Stimulated activated CD4-positive, alpha-beta T cell treated with anti-CD3 and anti-CD28 coated beads, Interleukin-2, amount 100 ng/mL, for 24 hours (primary cell): ENCODE measurements around the gene ZNF862.

Experiments
- DNase-seq, 2 donors: peaks; one replicate each; pipeline ENCODE4 v3.0.0-alpha.2; 2020

ZNF862 gene

GRCh38 chr7:149867762-149868622 is 29.8 kb downstream of the ZNF862 start:
- DNase-seq, result no peak

- no peak for DNase-seq
Observed at GRCh38 chr7:149868623-149869290, 30.6 kb downstream of the ZNF862 start.

- DNase-seq, result peak in 1 of 2 donors; percentile 17
Observed at GRCh38 chr7:149869291-149869650, 31.1 kb downstream of the ZNF862 start.

- peak in 1 of 2 donors; percentile 33 for DNase-seq
Observed at GRCh38 chr7:149869867-149870266, 31.7 kb downstream of the ZNF862 start.

- DNase-seq, result no peak
Observed at GRCh38 chr7:149870274-149870673, 32.1 kb downstream of the ZNF862 start.

- peak; percentile 41 to 47 for DNase-seq
Observed at GRCh38 chr7:149870701-149871483, 32.7 kb downstream of the ZNF862 start.

- no peak for DNase-seq
Observed at GRCh38 chr7:149871576-149871975, 33.4 kb downstream of the ZNF862 start.

GRCh38 chr7:149872419-149873073 is 34.4 kb downstream of the ZNF862 start:
- peak; percentile 35 to 56 for DNase-seq

- DNase-seq, result peak; percentile 93 to 96
Observed at GRCh38 chr7:149873074-149873969, 35.1 kb downstream of the ZNF862 start, which contains the start of gene ATP6V0E2. TSS of gene ATP6V0E2 (plus strand) at chr7:149873969. CDS start at chr7:149874066, 97 bp downstream.

- no peak for DNase-seq
Observed at GRCh38 chr7:149873970-149874643, 35.9 kb downstream of the ZNF862 start.

- no peak for DNase-seq
Observed at GRCh38 chr7:149874644-149875028, 36.5 kb downstream of the ZNF862 start.

- DNase-seq, result no peak
Observed at GRCh38 chr7:149875396-149875795, 37.2 kb downstream of the ZNF862 start.

- DNase-seq, result no peak
Observed at GRCh38 chr7:149877890-149878522, 39.8 kb downstream of the ZNF862 start.

GRCh38 chr7:149878523-149878921 is 40.3 kb downstream of the ZNF862 start:
- no peak for DNase-seq

- no peak for DNase-seq
Observed at GRCh38 chr7:149879271-149879743, 41.1 kb downstream of the ZNF862 start.

GRCh38 chr7:149879766-149880637 is 41.8 kb downstream of the ZNF862 start:
- DNase-seq, result no peak

GRCh38 chr7:149880638-149881311 is 42.6 kb downstream of the ZNF862 start:
- DNase-seq, result no peak

GRCh38 chr7:149881328-149882247 is 43.4 kb downstream of the ZNF862 start:
- DNase-seq, result no peak
